Pulmonary artery endothelial cell (primary cell): ENCODE data around the gene ISL1. TPM values are rescaled to one million over a fixed set of nuclear protein-coding genes. Genes with fewer than 3 reads are reported as not detected.

Experiments
- DNase-seq: peaks from one replicate; pipeline ENCODE4 v3.0.0-alpha.2; 2011; ENCODE audit warnings: low read depth, low spot score
- total RNA-seq: library from RNA; depleted of rRNA; stranded (reverse); fragments of >200 nt; gene quantifications from 2 replicates; pipeline ENCODE4 v1.2.3, GENCODE V29; 2014

The ISL1 gene
- not detected in 2 replicates for total RNA-seq

GRCh38 chr5:51383131-51384121, at the start of gene ISL1:
Gene ISL1, plus strand, starts transcription at chr5:51383448. Its CDS starts 224 bp downstream, at chr5:51383672.
- peak; percentile 8 for DNase-seq

GRCh38 chr5:51336878-51337277, 46.4 kb upstream of the ISL1 start:
- no peak for DNase-seq

GRCh38 chr5:51345106-51345505, 38.1 kb upstream of the ISL1 start:
- DNase-seq: no peak

GRCh38 chr5:51347157-51347556, 36.1 kb upstream of the ISL1 start:
- no peak for DNase-seq

DNA sequence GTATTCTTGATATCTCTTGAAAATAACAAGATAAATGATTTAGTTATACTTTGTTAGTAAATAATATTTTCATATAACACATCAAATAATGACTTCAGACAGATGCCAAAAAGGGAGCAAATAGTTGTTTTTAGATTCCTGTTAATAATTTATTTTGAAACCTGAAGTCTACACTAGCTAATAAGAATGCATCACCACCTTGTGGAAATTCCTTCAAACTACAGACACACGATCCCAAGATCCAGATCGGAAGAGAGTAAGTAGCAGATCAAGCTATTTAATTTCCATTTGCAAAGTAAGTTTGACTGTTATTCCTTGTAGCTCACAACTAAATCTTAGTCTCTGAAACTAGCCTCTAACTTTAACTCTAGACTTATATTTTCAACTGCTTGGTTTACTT, 35.5 kb upstream of the ISL1 start:
- no peak for DNase-seq

GRCh38 chr5:51371052-51371451, 12.2 kb upstream of the ISL1 start:
- no peak for DNase-seq

DNA sequence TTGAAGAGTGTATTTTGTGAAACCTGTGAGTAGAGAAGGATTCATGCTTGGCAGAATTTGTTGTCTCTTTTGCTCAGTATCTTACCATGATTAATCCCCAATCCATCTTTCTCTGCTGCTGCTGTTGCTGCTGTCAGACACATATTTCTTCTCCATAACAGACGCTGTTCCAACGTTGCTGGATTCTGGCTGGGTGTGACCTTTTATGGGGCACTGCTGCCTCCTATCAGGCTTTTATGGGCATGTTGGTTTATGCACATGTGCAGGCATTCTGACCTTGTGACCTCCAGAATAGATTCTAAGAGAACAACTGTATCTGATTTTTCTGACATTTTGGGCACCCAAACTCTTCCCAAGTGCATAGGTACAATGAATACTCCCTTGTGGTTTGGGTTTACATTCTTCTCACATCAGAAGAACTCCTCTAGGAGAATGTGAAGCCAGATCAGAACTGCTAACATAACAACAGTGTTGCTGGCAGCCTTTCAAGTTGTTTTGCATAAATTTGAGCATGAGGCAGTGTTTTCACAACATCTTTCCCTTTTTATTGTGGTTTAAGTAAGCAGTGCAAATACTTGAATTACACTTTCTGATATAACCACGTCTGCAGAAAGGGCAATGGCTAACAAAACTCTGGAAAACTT, 9.2 kb upstream of the ISL1 start:
- no peak for DNase-seq

DNA sequence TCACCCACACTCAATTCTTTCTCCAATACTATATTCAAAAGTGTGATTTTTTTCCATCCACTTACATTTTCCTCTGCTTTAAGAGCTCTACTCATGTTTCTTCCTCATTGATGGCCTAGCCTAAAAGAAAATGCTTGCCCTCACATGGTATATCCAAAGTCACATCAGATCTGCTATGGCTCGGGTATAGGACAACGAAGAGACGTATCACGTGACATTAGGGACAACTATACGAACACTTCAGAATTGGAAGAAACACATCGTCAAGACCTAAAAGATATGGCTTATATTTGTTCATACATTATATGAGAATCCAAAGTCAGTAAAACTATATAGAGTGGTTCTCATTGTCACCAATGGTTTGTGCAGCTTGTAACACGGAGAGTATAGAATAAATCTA, 8.2 kb upstream of the ISL1 start:
- no peak for DNase-seq

DNA sequence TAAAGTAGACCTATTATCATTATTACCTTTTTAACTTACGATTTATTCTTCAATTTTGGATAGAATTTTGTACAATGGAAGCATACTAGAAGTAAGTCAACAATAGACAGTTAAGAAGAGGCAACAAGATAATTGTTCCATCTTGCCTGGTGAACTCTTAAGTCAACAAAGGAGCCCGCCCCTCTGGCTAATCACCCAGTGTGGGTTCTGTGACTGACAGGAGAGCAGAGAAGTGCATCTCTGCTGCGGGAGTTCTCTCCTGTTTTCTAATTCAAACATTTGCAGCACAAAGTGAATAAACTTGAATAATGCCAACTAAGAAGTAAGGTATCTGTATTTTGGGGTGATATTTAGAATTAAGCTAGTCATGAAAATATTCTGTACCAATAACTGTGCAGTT, 6.7 kb upstream of the ISL1 start:
- no peak for DNase-seq

GRCh38 chr5:51377151-51378060, 5.8 kb upstream of the ISL1 start:
- DNase-seq: no peak

GRCh38 chr5:51378061-51378409, 5.2 kb upstream of the ISL1 start:
- DNase-seq: no peak

- DNase-seq: no peak
These were observed 4.6 kb upstream of the ISL1 start for GRCh38 chr5:51378448-51379330.

- no peak for DNase-seq
These were observed 3.9 kb upstream of the ISL1 start for GRCh38 chr5:51379331-51379700.

DNA sequence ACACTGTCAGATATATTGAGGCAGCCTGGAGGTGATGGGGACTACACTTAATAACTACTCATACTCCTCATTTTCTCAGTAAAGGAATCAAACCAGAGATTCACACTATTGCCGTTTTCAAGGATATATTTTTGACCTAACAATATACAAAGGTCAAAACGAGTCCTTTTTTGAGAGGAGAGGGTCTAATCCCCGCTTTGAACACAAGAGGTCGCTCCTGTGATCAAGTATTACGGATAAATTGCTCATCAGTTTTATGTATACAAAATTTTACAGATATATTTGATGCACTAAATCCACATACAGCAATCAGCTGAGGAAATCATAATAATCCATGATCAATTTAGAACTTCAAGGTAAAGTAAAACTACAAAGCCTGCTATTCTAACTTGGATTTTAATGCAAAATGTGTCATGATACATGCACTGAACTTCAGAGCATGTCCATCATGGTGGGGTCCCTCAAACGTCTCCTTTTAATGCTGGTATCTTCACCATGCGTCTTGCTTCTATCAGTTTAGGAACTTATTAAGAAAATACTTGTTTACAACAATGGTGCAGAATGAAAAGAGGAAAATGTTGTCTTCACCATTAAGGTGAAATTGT, 2.5 kb upstream of the ISL1 start:
- DNase-seq: no peak

- no peak for DNase-seq
These were observed 1.3 kb upstream of the ISL1 start for GRCh38 chr5:51381761-51382474.

- no peak for DNase-seq
These were observed 622 bp upstream of the ISL1 start for GRCh38 chr5:51382521-51383130.

GRCh38 chr5:51384281-51384840, 1.1 kb downstream of the ISL1 start:
- DNase-seq: no peak

- no peak for DNase-seq
These were observed 2.0 kb downstream of the ISL1 start for GRCh38 chr5:51385216-51385615.
